Measurements from ENCODE around the gene PAX3.
"Not testable (repeated sequence)": the region's sequence is repeated elsewhere in the genome, so short reads cannot be mapped to it uniquely, and the experiment has no call there.

The PAX3 gene

GRCh38 chr2:222178450-222178849 lies 120.3 kb downstream of the PAX3 start:
- H3K4me1 ChIP-seq (ENCODE audit: control insufficient read depth, insufficient read depth, low read length) = no peaks in the 10 kb centered on the region
- no peaks in the 10 kb centered on the region for H3K9me3 ChIP-seq (ENCODE audit: control insufficient read depth, low read length)
- H3K4me3 ChIP-seq (ENCODE audit: low read length) = no peak overlapping the region
- no peaks in the 10 kb centered on the region for H3K36me3 ChIP-seq (ENCODE audit: control insufficient read depth, insufficient read depth, low read length)
- H3K9ac ChIP-seq (ENCODE audit: low read length) = no peak overlapping the region
- no peaks in the 10 kb centered on the region for H3K27me3 ChIP-seq (ENCODE audit: control insufficient read depth, insufficient read depth, low read length)

GRCh38 chr2:222176890-222177289 lies 121.9 kb downstream of the PAX3 start:
- no peaks in the 10 kb centered on the region for H3K9me3 ChIP-seq (ENCODE audit: control insufficient read depth, low read length)
- H3K36me3 ChIP-seq (ENCODE audit: control insufficient read depth, insufficient read depth, low read length) = no peaks in the 10 kb centered on the region
- no peaks in the 10 kb centered on the region for H3K27me3 ChIP-seq (ENCODE audit: control insufficient read depth, insufficient read depth, low read length)
- H3K4me1 ChIP-seq (ENCODE audit: control insufficient read depth, insufficient read depth, low read length) = no peaks in the 10 kb centered on the region
- no peak overlapping the region for H3K4me3 ChIP-seq (ENCODE audit: low read length)
- H3K9ac ChIP-seq (ENCODE audit: low read length) = no peak overlapping the region

GRCh38 chr2:222174450-222174849 lies 124.3 kb downstream of the PAX3 start:
- H3K36me3 ChIP-seq (ENCODE audit: control insufficient read depth, insufficient read depth, low read length) = no peaks in the 10 kb centered on the region
- H3K9me3 ChIP-seq (ENCODE audit: control insufficient read depth, low read length) = no peaks in the 10 kb centered on the region
- H3K27me3 ChIP-seq (ENCODE audit: control insufficient read depth, insufficient read depth, low read length) = no peaks in the 10 kb centered on the region
- no peak overlapping the region for H3K9ac ChIP-seq (ENCODE audit: low read length)
- H3K4me1 ChIP-seq (ENCODE audit: control insufficient read depth, insufficient read depth, low read length) = no peaks in the 10 kb centered on the region
- H3K4me3 ChIP-seq (ENCODE audit: low read length) = no peak overlapping the region

GRCh38 chr2:222169346-222169745 lies 129.5 kb downstream of the PAX3 start:
- H3K4me3 ChIP-seq (ENCODE audit: low read length) = no peak overlapping the region
- no peaks in the 10 kb centered on the region for H3K4me1 ChIP-seq (ENCODE audit: control insufficient read depth, insufficient read depth, low read length)

GRCh38 chr2:222167762-222168161 lies 131.0 kb downstream of the PAX3 start:
- Histone ChIP-seq H3K4me3 (ENCODE audit: low read length) (no peak overlapping the region), H3K9me3 (ENCODE audit: control insufficient read depth, low read length) (no peaks in the 10 kb centered on the region), H3K9ac (ENCODE audit: low read length) (no peak overlapping the region), H3K4me1 (ENCODE audit: control insufficient read depth, insufficient read depth, low read length) (no peaks in the 10 kb centered on the region), H3K36me3 (ENCODE audit: control insufficient read depth, insufficient read depth, low read length) (no peaks in the 10 kb centered on the region), H3K27me3 (ENCODE audit: control insufficient read depth, insufficient read depth, low read length) (no peaks in the 10 kb centered on the region)

More at GRCh38 chr2:222169346-222169745, 129.5 kb downstream of the PAX3 start:
- no peak overlapping the region for H3K9ac ChIP-seq (ENCODE audit: low read length)
- H3K36me3 ChIP-seq (ENCODE audit: control insufficient read depth, insufficient read depth, low read length) = no peaks in the 10 kb centered on the region
- no peaks in the 10 kb centered on the region for H3K9me3 ChIP-seq (ENCODE audit: control insufficient read depth, low read length)
- H3K27me3 ChIP-seq (ENCODE audit: control insufficient read depth, insufficient read depth, low read length) = no peaks in the 10 kb centered on the region

GRCh38 chr2:222160944-222161343 lies 137.9 kb downstream of the PAX3 start:
- Histone ChIP-seq H3K4me1 (ENCODE audit: control insufficient read depth, insufficient read depth, low read length) (no peaks in the 10 kb centered on the region), H3K36me3 (ENCODE audit: control insufficient read depth, insufficient read depth, low read length) (no peaks in the 10 kb centered on the region), H3K4me3 (ENCODE audit: low read length) (no peak overlapping the region), H3K27me3 (ENCODE audit: control insufficient read depth, insufficient read depth, low read length) (no peaks in the 10 kb centered on the region), H3K9ac (ENCODE audit: low read length) (no peak overlapping the region), H3K9me3 (ENCODE audit: control insufficient read depth, low read length) (no peaks in the 10 kb centered on the region)

- Histone ChIP-seq H3K4me3 (ENCODE audit: low read length) (no peak overlapping the region), H3K27me3 (ENCODE audit: control insufficient read depth, insufficient read depth, low read length) (no peaks in the 10 kb centered on the region), H3K36me3 (ENCODE audit: control insufficient read depth, insufficient read depth, low read length) (no peaks in the 10 kb centered on the region), H3K9ac (ENCODE audit: low read length) (no peak overlapping the region), H3K4me1 (ENCODE audit: control insufficient read depth, insufficient read depth, low read length) (no peaks in the 10 kb centered on the region), H3K9me3 (ENCODE audit: control insufficient read depth, low read length) (no peaks in the 10 kb centered on the region)
Measured at GRCh38 chr2:222160125-222160524, 138.7 kb downstream of the PAX3 start.

- Histone ChIP-seq H3K4me3 (ENCODE audit: low read length) (no peak overlapping the region), H3K36me3 (ENCODE audit: control insufficient read depth, insufficient read depth, low read length) (no peaks in the 10 kb centered on the region), H3K4me1 (ENCODE audit: control insufficient read depth, insufficient read depth, low read length) (no peaks in the 10 kb centered on the region), H3K9ac (ENCODE audit: low read length) (no peak overlapping the region), H3K9me3 (ENCODE audit: control insufficient read depth, low read length) (no peaks in the 10 kb centered on the region), H3K27me3 (ENCODE audit: control insufficient read depth, insufficient read depth, low read length) (no peaks in the 10 kb centered on the region)
Measured at GRCh38 chr2:222159221-222159620, 139.6 kb downstream of the PAX3 start.

- not testable (repeated sequence) for H3K9ac ChIP-seq (ENCODE audit: low read length); H3K9me3 ChIP-seq (ENCODE audit: control insufficient read depth, low read length); H3K36me3 ChIP-seq (ENCODE audit: control insufficient read depth, insufficient read depth, low read length); H3K4me1 ChIP-seq (ENCODE audit: control insufficient read depth, insufficient read depth, low read length); H3K27me3 ChIP-seq (ENCODE audit: control insufficient read depth, insufficient read depth, low read length); H3K4me3 ChIP-seq (ENCODE audit: low read length)
Measured at GRCh38 chr2:222155003-222155664, 143.7 kb downstream of the PAX3 start.

Data from mucosa of stomach (tissue), 1 donor.